Measurements from ENCODE around the gene FBLN2. TPM values are rescaled to one million over a fixed set of nuclear protein-coding genes. Genes with fewer than 3 reads are reported as not detected.

FBLN2 gene
- total and polyA plus RNA-seq, 10 of the 15 experiments (the other 5 are each of a cell fraction or from before 2014, with no cell fraction given): 0.03 to 0.41 (median 0.12) TPM; not detected in 2

DNA sequence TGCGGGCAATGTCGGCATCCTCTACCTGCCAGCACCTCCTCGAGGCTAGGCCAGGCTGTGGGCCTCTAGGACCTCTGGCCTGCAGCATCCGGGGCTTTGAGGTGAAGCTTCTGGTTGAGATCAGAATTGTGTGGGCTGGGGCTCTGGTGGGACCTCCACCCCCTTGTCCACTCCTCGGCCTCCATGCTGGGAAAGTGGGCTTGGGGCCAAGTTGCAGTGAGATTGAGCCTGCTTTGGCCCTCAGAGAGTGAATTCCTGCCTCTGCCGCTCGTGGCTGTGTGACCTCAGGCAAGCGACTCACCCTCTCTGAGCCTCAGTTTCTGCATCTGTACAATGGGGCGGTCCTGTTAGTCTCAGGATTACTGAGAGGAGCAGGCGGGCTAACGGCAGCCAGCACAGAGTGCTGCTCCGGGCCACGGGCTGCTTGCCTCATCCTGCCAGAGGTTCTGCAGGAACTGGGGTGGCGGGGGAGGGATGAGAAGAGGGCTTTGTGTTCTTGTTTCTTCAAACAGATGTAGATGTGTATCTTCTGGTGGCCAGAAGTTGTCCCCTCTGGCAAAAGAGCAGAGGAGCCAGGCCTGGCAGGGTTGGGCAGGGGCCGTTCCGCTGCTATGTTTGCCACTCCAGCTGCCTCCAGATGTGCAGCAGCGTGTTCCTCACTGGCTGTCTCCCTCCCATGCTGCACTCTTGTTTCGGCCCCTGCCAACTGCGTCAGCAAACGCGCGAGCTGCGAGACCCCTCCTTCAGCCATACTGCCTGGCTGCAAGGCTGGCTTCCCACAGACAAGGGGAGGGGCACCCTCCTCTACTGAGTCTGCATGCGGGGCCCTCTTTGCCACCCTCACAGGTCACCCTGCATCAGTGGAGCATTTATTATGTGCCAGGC, 33.7 kb downstream of the FBLN2 start:
- H2AFZ ChIP-seq (ENCODE audit: control insufficient read depth, low read depth, low read length): no peak overlapping the region
- POLR2A ChIA-PET: no interaction called here
- WGBS (ENCODE audit: insufficient coverage, insufficient replicate concordance, low lambda C conversion rate, missing lambda C conversion rate): 35% methylated on average over 24 of the region's 24 CpGs
- H3K27ac ChIP-seq (ENCODE audit: control insufficient read depth, insufficient read depth): no peak overlapping the region
- RAD21 ChIA-PET (ENCODE audit: unreplicated experiment): no interaction called here
- FAIRE-seq (no peak), DNase-seq (ENCODE audit: low read depth, low spot score) (no peak), ATAC-seq (no peak)
- SMC1A ChIA-PET (ENCODE audit: uncharacterized antibody, unreplicated experiment): no interaction called here
- intact Hi-C loops (cut with micrococcal nuclease; ENCODE audit: unreplicated experiment): no loop called here
- H3K4me3 ChIP-seq: no peak overlapping the region
- no peaks in the 10 kb centered on the region for H4K20me1 ChIP-seq (ENCODE audit: control insufficient read depth, insufficient read depth)
- H3K79me2 ChIP-seq (ENCODE audit: control insufficient read depth, insufficient read depth, low read length): no peaks in the 10 kb centered on the region
- CTCF ChIA-PET: no interaction called here
- no peak for TF ChIP-seq GATAD2B (conservative IDR thresholded peaks at IDR 0.05; ENCODE audit: low read depth)
- TF ChIP-seq, protein P1, sequence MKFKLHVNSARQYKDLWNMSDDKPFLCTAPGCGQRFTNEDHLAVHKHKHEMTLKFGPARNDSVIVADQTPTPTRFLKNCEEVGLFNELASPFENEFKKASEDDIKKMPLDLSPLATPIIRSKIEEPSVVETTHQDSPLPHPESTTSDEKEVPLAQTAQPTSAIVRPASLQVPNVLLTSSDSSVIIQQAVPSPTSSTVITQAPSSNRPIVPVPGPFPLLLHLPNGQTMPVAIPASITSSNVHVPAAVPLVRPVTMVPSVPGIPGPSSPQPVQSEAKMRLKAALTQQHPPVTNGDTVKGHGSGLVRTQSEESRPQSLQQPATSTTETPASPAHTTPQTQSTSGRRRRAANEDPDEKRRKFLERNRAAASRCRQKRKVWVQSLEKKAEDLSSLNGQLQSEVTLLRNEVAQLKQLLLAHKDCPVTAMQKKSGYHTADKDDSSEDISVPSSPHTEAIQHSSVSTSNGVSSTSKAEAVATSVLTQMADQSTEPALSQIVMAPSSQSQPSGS (IDR thresholded peaks at IDR 0.05; ENCODE audit: low read length): no peak
- no peak for TF ChIP-seq POLR2AphosphoS5 (IDR thresholded peaks at IDR 0.05; ENCODE audit: low read length)
- TF ChIP-seq, protein P2, sequence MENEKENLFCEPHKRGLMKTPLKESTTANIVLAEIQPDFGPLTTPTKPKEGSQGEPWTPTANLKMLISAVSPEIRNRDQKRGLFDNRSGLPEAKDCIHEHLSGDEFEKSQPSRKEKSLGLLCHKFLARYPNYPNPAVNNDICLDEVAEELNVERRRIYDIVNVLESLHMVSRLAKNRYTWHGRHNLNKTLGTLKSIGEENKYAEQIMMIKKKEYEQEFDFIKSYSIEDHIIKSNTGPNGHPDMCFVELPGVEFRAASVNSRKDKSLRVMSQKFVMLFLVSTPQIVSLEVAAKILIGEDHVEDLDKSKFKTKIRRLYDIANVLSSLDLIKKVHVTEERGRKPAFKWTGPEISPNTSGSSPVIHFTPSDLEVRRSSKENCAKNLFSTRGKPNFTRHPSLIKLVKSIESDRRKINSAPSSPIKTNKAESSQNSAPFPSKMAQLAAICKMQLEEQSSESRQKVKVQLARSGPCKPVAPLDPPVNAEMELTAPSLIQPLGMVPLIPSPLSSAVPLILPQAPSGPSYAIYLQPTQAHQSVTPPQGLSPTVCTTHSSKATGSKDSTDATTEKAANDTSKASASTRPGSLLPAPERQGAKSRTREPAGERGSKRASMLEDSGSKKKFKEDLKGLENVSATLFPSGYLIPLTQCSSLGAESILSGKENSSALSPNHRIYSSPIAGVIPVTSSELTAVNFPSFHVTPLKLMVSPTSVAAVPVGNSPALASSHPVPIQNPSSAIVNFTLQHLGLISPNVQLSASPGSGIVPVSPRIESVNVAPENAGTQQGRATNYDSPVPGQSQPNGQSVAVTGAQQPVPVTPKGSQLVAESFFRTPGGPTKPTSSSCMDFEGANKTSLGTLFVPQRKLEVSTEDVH (IDR thresholded peaks at IDR 0.05; ENCODE audit: low read depth, partially characterized antibody): no peak
- no peak for TF ChIP-seq MEF2B (IDR thresholded peaks at IDR 0.05; ENCODE audit: partially characterized antibody, poor library complexity, severe bottlenecking)
- TF ChIP-seq, protein P3, sequence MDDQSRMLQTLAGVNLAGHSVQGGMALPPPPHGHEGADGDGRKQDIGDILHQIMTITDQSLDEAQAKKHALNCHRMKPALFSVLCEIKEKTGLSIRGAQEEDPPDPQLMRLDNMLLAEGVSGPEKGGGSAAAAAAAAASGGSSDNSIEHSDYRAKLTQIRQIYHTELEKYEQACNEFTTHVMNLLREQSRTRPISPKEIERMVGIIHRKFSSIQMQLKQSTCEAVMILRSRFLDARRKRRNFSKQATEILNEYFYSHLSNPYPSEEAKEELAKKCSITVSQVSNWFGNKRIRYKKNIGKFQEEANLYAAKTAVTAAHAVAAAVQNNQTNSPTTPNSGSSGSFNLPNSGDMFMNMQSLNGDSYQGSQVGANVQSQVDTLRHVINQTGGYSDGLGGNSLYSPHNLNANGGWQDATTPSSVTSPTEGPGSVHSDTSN (IDR thresholded peaks at IDR 0.05; ENCODE audit: insufficient replicate concordance, low read depth, low read length): no peak
- no peak for TF ChIP-seq ZSCAN29 (IDR thresholded peaks at IDR 0.05)
- no peak for TF ChIP-seq MTA2 (IDR thresholded peaks at IDR 0.05; ENCODE audit: low read depth)
- no peak for TF ChIP-seq ZNF24 (IDR thresholded peaks at IDR 0.05)
- no peak for TF ChIP-seq TAF1 (IDR thresholded peaks at IDR 0.05; ENCODE audit: borderline replicate concordance, low read depth, low read length)
- no peak for TF ChIP-seq CBFB (IDR thresholded peaks at IDR 0.05; ENCODE audit: low read depth)
- TF ChIP-seq TCF12 (IDR thresholded peaks at IDR 0.05; ENCODE audit: low read depth, low read length): no peak
- TF ChIP-seq SREBF1 (IDR thresholded peaks at IDR 0.05; ENCODE audit: low read length): no peak
- no peak for TF ChIP-seq HDGF (IDR thresholded peaks at IDR 0.05)
- no peak for TF ChIP-seq NBN (IDR thresholded peaks at IDR 0.05)
- BruUV-seq (replicated peaks): no TSS peak
- H3K36me3 ChIP-seq (ENCODE audit: control insufficient read depth in 2 of 2, insufficient read depth in 2 of 2, low read length in 1 of 2): no peaks in the 10 kb centered on the region
- H3K4me2 ChIP-seq (ENCODE audit: control insufficient read depth, insufficient read depth): no peak overlapping the region
- H3K9ac ChIP-seq (ENCODE audit: control insufficient read depth, insufficient read depth, low read length): no peak overlapping the region
- H3K9me3 ChIP-seq (replicated peaks; ENCODE audit: control insufficient read depth, insufficient read depth, low read length): no peaks in the 10 kb centered on the region
- no peaks in the 10 kb centered on the region for H3K4me1 ChIP-seq (ENCODE audit: control insufficient read depth, insufficient read depth, low read length)
- no peaks in the 10 kb centered on the region; a peak in 2 of 4 replicates for H3K27me3 ChIP-seq (replicated peaks in 1 of 2; ENCODE audit: control insufficient read depth in 2 of 2, insufficient read depth in 2 of 2, low read length in 1 of 2)
- in situ Hi-C loops (cut with MboI): no loop called here

Measured in GM12878 (cell line).